Panc1 (cell line): ENCODE data around the gene MYO7A. TPM values are rescaled to one million over a fixed set of nuclear protein-coding genes. Genes with fewer than 3 reads are reported as not detected.
A peak's percentile ranks its signal among the peaks of the same experiment; 100 is the strongest.

ENCODE experiments used
- ATAC-seq: fragments of 200-7000 bp; cut with Tn5 transposase; 2 replicates; pipeline ENCODE4 v1.9.1; 2020; ENCODE audit warnings: mild to moderate bottlenecking, moderate library complexity
- BruUV-seq: library from RNA; stranded (reverse); fragments of 400-500 nt; replicated peaks from 2 replicates; lab custom pipeline; 2021; lab: Mats Ljungman, UMichigan
- CTCF ChIA-PET: fragments of 300-600 bp; sonication (Branson Sonifier 250); formaldehyde crosslinking; loops from one replicate; lab custom pipeline; 2022; ENCODE audit warnings: antibody characterized with exemption; lab: Charles Lee
- POLR2A ChIA-PET: fragments of 300-600 bp; sonication (Branson Sonifier 250); formaldehyde crosslinking; loops from one replicate; lab custom pipeline; 2022; ENCODE audit warnings: antibody characterized with exemption; lab: Charles Lee
- DNase-seq: peaks from one replicate; pipeline ENCODE4 v3.0.0-alpha.2; 2010; ENCODE audit warnings: low read depth, low spot score
- H3K27ac ChIP-seq: 2 replicates; pipeline ENCODE4 v1.5.1; 2011; ENCODE audit warnings: mild to moderate bottlenecking, low read length, inconsistent platforms
- H3K27me3 ChIP-seq: fragments of 200-500 bp; sonication (Bioruptor generic); 2 replicates; pipeline ENCODE4 v1.6.0; 2014; ENCODE audit warnings: low read length, inconsistent platforms; ENCODE audit not compliant: control insufficient read depth, insufficient read depth
- H3K36me3 ChIP-seq: fragments of 200-500 bp; sonication (Bioruptor generic); 2 replicates; pipeline ENCODE4 v1.5.1; 2014; ENCODE audit warnings: inconsistent platforms, mild to moderate bottlenecking, low read length, moderate library complexity; ENCODE audit not compliant: control insufficient read depth, insufficient read depth
- H3K4me1 ChIP-seq: 2 replicates; pipeline ENCODE4 v1.5.1; 2011; ENCODE audit warnings: inconsistent platforms, mild to moderate bottlenecking, low read length, moderate library complexity; ENCODE audit not compliant: control insufficient read depth, insufficient read depth
- H3K4me3 ChIP-seq, 2 experiments: 2 replicates each; pipeline ENCODE4 v1.5.1; 2011 to 2012; ENCODE audit warnings: low read depth in 2 of 2, low read length in 2 of 2, mild to moderate bottlenecking in 2 of 2, inconsistent platforms in 1 of 2, moderate library complexity in 1 of 2
- H3K9me3 ChIP-seq: fragments of 200-500 bp; sonication (Bioruptor generic); 2 replicates; pipeline ENCODE4 v1.5.1; 2014; ENCODE audit warnings: low read depth, mild to moderate bottlenecking, inconsistent platforms, low read length, moderate library complexity; ENCODE audit not compliant: control insufficient read depth, insufficient read depth
- CTCF ChIP-seq: fragments of 450-650 bp; IDR thresholded peaks from 2 replicates; pipeline ENCODE4 v1.5.1; 2017; ENCODE audit warnings: mild to moderate bottlenecking
- POLR2AphosphoS5 ChIP-seq: IDR thresholded peaks from 2 replicates; pipeline ENCODE4 v1.6.1; 2012; ENCODE audit warnings: mild to moderate bottlenecking, low read depth, low read length, moderate library complexity
- REST ChIP-seq, 2 experiments: IDR thresholded peaks; 2 replicates each; pipeline ENCODE4 v1.6.1; 2011 to 2012; ENCODE audit warnings: low read depth in 2 of 2, control low read depth in 1 of 2, low read length in 1 of 2, mild to moderate bottlenecking in 1 of 2, moderate library complexity in 1 of 2; ENCODE audit not compliant: insufficient read depth in 1 of 2
- SIN3A ChIP-seq: IDR thresholded peaks from 2 replicates; pipeline ENCODE4 v1.6.1; 2012; ENCODE audit warnings: low read depth, mild to moderate bottlenecking, low read length, moderate library complexity, borderline replicate concordance; ENCODE audit not compliant: insufficient read depth
- TCF7L2 ChIP-seq: IDR thresholded peaks from 2 replicates; pipeline ENCODE4 v1.6.1; 2011; ENCODE audit warnings: mild to moderate bottlenecking, low read depth, low read length, inconsistent platforms
- in situ Hi-C: cut with HindIII; loops from 2 replicates; pipeline ENCODE4 v1.10.0; 2016; ENCODE audit warnings: low sequenced_read_pairs, low pct_unique_long_range_greater_than_20kb
- intact Hi-C: fragments of 100-400 bp; cut with micrococcal nuclease; formaldehyde crosslinking; loops from one replicate; pipeline ENCODE4 v1.10.0; 2022; ENCODE audit not compliant: unreplicated experiment
- total RNA-seq: library from RNA; stranded (reverse); gene quantifications from one replicate; pipeline ENCODE4 v1.2.1, GENCODE V29; 2021; ENCODE audit not compliant: unreplicated experiment

MYO7A gene
- total RNA-seq, 1 experiment from 2014 or later: 1.3 TPM

- no peaks in the 10 kb centered on the region for H3K9me3 ChIP-seq
- H3K27ac ChIP-seq: no peak overlapping the region
- in situ Hi-C loops (no loop called here), intact Hi-C loops (loop anchor here (5.0 kb wide), 1 partner anchor 422 kb away; no protein-coding TSS in a partner anchor)
- no peak for TF ChIP-seq REST (IDR thresholded peaks at IDR 0.05; ENCODE audit: insufficient read depth in 1 of 2, low read depth in 2 of 2, low read length in 1 of 2)
- TF ChIP-seq POLR2AphosphoS5: no peak
- TF ChIP-seq CTCF: no peak
- no peak for TF ChIP-seq TCF7L2
- no peak for TF ChIP-seq SIN3A
- H3K27me3 ChIP-seq: no peaks in the 10 kb centered on the region
- no peak overlapping the region for H3K4me3 ChIP-seq
- H3K36me3 ChIP-seq: no peaks in the 10 kb centered on the region
- ChIA-PET POLR2A (no interaction called here), CTCF (no interaction called here)
- H3K4me1 ChIP-seq: peaks cover 7% of the 10 kb centered on the region; the same call in 1 of the 2 replicates
- TSS peak; percentile 72 for BruUV-seq
- no peak for ATAC-seq
- no peak for DNase-seq
Observed at GRCh38 chr11:77125191-77125590, 2.9 kb upstream of the MYO7A start.

GRCh38 chr11:77125695-77126094 is 2.4 kb upstream of the MYO7A start:
- H3K36me3 ChIP-seq: no peaks in the 10 kb centered on the region
- DNase-seq: no peak

More at GRCh38 chr11:77125695-77126094, 2.4 kb upstream of the MYO7A start:
- in situ Hi-C loops: no loop called here
- Histone ChIP-seq H3K27ac (no peak overlapping the region), H3K9me3 (no peaks in the 10 kb centered on the region), H3K4me3 (no peak overlapping the region), H3K27me3 (no peaks in the 10 kb centered on the region), H3K4me1 (peaks cover 7% of the 10 kb centered on the region; the same call in 1 of the 2 replicates)
- TF ChIP-seq REST (IDR thresholded peaks at IDR 0.05; ENCODE audit: insufficient read depth in 1 of 2, low read depth in 2 of 2, low read length in 1 of 2) (no peak), TCF7L2 (no peak), POLR2AphosphoS5 (no peak), CTCF (no peak), SIN3A (no peak)
- no peak for ATAC-seq
- intact Hi-C loops: loop anchor here (5.0 kb wide), 1 partner anchor 422 kb away; no protein-coding TSS in a partner anchor
- no TSS peak for BruUV-seq
- ChIA-PET CTCF (interaction anchor here (1.1 kb wide), 1 partner anchor 36 kb away, joined by 3 read pairs; no protein-coding TSS in a partner anchor), POLR2A (no interaction called here)
